HG02610 (cell line): Measurements from ENCODE around the gene SMPD1.

Experiments
- ATAC-seq: cut with Tn5 transposase; IDR thresholded peaks from one replicate; pipeline ENCODE4 v1.9.1; 2021; ENCODE audit warnings: mild to moderate bottlenecking, moderate library complexity; ENCODE audit not compliant: unreplicated experiment

Gene SMPD1

GRCh38 chr11:6389905-6390717 is at the start of gene SMPD1:
Gene SMPD1, plus strand, starts transcription at chr11:6390474. Its CDS starts 125 bp downstream, at chr11:6390599.
- ATAC-seq: peak; percentile 98

DNA sequence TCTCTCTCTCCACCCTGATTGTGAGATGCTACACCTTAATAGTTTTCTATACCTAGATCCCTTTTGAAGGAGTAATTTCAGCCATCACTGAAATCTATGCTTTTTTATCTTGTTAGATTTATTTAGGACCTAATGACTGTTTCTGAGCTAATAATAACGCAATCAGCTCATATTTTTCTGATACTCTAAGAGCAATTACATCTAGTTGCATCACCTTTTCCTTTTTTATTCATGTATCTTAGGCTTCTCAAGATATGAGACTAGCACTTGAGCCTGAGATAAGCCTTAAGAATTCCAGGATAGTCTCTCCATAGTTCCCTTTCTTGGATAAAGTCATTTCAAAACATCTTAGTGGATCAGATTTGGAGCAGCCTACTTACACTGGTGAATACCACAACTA is 44.9 kb upstream of the SMPD1 start:
- no peak for ATAC-seq

DNA sequence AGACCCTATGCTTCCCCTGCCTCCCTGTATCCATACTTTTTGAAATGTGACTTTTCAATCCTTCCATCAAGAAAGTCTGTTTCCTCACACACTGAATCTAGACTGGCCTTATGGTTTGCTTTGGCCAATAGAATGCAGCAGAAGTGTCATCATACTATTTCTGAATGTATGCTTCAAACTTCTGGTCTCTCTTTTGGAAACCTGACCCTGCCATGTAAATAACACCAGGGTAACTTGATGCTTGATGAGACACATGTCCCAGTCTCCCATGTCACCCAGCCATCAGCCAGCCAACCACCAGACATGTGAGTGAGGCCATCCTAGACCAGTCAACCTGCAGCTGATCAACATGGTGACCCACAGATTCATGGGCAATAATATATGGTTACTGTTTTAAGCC is 40.2 kb upstream of the SMPD1 start:
- ATAC-seq: no peak

DNA sequence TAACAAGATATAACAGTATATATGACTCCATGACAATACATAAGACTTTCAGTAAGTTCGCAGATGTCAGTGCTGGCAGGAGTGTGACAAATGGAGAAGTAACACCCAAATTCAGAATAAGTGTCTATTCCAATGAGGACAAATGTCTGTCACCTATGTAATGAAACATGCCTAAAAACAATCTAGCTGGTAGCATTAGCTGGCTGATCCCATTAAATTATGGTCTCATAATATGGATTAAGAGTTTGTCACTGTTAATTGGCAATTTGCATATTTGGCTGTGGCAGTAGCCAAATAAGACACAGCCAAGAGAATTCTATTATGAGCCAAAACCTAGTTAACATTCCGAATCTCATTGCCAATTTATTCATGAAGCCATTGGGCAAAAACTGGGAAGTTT is 39.8 kb upstream of the SMPD1 start:
- no peak for ATAC-seq

DNA sequence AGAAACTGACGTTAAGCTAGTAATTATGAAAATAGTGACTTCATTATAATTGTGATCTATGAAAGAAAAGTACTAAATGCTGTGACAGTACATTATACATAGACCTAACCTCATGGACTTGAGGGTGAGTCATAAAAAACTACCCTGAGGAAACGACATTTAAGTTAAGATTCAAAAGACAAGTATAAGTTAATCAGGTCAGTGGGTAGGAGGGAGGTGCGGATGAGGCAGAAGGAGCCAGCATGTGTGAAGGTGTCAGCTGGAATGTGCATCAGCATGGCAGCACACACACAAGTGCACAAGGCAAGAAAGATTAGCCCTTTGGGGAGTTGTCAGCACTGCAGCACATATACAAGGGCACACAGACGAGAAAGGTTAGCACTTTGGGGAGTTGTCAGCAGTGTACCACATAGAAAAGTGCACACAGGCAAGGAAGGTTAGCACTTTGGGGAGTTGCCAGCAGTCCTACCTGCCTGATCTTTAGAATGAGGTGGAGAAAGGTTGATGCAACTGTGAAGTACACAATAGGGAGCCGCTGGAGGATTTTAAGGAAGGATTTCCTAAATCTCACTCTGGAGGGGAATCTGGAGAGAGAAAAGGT is 38.4 kb upstream of the SMPD1 start:
- ATAC-seq: no peak

DNA sequence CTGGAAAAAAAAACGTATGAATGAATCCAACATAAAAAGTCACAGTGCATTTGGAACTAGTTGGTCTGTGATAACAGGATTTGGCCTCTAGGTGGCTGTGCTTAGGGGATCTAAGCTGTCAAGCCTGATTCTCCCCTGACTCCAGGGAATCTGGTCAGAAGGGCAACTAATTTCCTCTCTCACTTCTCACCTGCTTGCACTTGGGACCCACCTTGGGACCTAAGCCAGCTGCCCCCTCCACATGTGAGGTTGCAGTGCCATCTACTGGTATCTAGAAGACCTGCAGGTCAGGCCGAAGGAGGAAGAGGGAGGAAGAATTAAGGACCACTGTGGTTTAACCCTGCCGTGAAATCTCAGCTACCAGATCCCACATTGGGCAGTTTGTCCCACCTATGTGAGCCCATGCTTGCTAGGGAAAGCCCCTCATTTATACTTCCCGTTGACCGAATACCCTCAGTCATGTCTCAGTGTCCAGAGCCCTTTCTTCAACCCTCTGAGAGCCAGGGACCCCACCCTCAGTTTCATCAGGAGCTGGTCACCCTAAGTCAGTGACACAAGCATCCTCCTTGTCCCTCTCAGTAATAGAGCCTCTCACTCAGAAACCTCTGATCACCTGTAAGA is 36.8 kb upstream of the SMPD1 start:
- ATAC-seq: peak; percentile 66

DNA sequence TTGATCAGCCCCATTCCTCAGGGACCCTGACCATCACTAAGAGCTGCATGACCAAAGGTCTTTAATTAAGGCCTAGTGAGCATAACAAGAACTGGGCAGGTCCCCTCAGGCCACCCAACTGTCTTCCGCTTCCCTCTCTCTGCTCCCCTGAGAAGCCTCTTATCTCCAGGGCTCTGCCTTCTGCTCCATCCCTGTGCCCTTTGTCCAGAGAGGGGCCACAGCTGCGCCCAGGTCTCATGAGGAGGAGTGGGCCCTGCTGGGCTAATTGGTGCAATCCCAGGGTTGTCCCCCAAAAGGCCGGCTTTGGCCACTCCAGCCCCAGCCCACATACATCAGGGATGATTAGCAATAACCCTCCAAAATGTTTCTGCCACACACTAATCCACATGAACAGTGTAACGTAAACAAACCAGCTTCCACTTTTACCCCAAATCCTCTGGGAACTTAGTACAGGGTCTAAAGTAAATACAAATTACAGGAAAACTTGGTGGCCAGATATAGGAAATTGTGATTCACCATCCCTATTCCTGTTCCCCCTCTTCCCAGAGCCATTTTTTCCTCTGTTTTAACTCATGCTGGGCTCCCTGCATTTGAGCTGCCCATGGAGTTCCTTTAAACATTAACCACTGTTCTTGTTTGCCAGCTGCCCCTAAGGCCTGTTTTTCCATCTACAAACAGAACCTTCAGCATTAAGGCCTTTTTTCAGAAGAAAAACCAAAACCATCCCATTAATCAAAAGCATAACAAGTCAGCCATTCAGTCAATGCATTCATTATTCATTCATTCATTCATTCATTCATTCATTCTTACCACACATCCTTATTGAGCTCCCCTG is 35.4 kb upstream of the SMPD1 start:
- ATAC-seq: no peak

DNA sequence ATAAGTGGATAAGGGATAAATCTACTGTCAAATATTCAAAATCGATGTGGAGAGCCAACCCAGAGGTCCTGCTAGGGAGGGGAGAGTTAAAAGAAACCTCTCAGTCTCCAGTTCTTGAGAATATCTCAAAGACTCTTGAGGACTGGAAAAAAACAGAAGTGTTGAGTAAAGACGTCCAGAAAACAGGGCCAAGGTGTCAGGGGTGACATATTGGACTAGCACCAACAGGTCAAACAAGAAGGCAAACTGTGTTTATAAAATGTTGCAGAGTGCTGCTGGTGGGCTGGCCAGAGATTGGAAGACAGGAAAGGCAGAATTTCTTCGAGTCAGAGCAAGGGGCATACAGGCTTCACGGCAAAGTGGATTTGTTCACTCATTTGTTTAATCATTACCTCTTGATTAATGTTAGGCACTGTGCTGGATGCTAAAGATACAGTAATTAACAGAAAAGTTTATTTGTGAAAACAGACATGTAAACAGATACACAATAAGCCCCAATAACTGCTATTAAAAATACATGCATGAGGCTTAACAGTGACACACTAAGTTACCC is 33.7 kb upstream of the SMPD1 start:
- no peak for ATAC-seq

DNA sequence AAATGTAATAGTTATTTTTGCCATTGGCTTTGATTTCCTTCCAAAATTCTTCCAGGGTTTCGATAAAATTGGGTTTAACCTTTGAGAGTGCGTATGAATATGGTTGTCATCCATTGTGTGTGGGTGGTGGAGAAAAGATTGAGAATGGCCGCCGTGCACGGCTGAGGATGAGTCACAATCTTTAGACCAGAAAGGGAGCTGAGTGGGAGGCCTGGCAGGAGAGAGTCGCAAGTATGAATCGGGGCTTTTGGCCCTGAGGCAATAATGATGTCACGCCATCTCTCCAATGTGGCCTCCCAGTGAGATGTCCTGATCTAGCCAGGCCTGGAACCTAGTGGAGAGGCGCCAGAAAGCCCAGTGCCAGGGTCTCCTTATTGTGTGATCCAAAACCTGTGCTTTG is 33.1 kb upstream of the SMPD1 start:
- no peak for ATAC-seq

DNA sequence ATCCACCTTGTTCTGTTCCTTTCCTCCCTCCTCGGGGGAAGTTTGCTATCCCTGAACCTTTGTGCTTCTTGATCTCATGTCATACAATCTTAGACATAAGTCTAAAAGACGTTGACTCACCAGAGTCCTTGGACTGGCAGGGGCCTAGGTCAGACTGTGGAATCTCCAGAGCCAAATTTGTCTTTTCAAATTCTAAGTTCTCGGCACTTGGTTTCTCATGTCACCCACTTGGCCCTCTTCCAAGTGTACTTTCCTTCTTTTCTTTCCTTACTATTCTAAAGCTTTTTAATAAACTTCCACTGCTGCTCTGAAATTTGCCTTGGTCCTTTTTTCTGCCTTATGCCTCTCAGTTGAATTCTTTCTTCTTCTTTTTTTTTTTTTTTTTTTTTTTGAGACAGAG is 30.1 kb upstream of the SMPD1 start:
- no peak for ATAC-seq

DNA sequence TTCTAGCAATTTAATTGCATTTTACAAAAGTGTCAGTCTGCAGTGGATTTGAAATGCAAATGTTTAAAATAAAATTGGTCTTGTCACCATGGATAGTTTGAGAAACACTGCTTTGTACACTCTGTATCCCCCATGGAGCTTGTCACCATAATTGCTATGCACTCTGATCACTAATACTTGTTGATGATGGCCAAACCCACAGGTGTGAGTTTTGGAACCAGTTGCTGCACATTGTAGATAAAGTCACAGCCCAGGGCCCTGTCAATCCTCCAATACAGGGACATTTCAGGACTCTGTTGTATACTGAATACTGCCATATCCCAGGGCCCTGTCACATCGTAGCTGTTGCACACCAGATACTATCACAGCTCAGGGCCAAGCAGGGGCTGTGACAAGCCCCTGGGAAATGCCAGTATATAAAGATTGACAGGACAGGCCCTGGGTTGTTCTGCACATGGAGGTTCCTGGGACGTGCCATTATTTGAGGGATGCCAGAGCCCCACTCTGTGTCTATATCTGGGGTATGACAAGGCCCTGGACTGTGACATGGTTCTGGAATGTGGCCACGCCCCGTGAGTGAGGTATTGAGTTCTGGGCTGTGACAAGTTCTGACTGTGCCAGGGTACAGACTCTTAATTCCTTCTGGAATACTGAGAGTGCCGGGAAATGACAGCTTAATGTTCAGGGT is 27.9 kb upstream of the SMPD1 start:
- ATAC-seq: no peak

GRCh38 chr11:6362873-6363678 is 27.2 kb upstream of the SMPD1 start:
- ATAC-seq: peak; percentile 81

- ATAC-seq: no peak
Observed at GRCh38 chr11:6365659-6366058, 24.6 kb upstream of the SMPD1 start.

GRCh38 chr11:6371825-6372224 is 18.4 kb upstream of the SMPD1 start:
- ATAC-seq: no peak

GRCh38 chr11:6377902-6378639 is 12.2 kb upstream of the SMPD1 start:
- no peak for ATAC-seq

GRCh38 chr11:6378640-6378989 is 11.7 kb upstream of the SMPD1 start:
- ATAC-seq: no peak

- ATAC-seq: no peak
Observed at GRCh38 chr11:6385046-6385777, 5.1 kb upstream of the SMPD1 start.
